IMR-90 (cell line): ENCODE data around the gene KMT5C. TPM values are rescaled to one million over a fixed set of nuclear protein-coding genes. Genes with fewer than 3 reads are reported as not detected.

Experiments used
- ATAC-seq: fragments of 200-7000 bp; cut with Tn5 transposase; 2 replicates; pipeline ENCODE4 v1.9.1; 2020; ENCODE audit warnings: low read depth, mild to moderate bottlenecking, moderate library complexity
- BruUV-seq: library from RNA; stranded (reverse); fragments of 400-500 nt; replicated peaks from 2 replicates; lab custom pipeline; 2021; lab: Mats Ljungman, UMichigan
- CTCF ChIA-PET: fragments of 300-600 bp; formaldehyde crosslinking; extraction: SDS; loops from one replicate; lab custom pipeline; 2021; ENCODE audit warnings: antibody characterized with exemption; lab: Yijun Ruan, JAX
- POLR2A ChIA-PET: fragments of 300-600 bp; sonication (Branson Sonifier 250); formaldehyde crosslinking; loops from one replicate; lab custom pipeline; 2022; ENCODE audit warnings: antibody characterized with exemption; ENCODE audit not compliant: unreplicated experiment; lab: Charles Lee
- DNase-seq: peaks from one replicate; pipeline ENCODE4 v3.0.0; 2013
- H2AFZ ChIP-seq: replicated peaks from 2 replicates; pipeline ENCODE3; 2013; ENCODE audit warnings: low read length, mild to moderate bottlenecking; ENCODE audit not compliant: poor library complexity
- H2AK5ac ChIP-seq: 2 replicates; pipeline ENCODE4 v1.6.1; 2013; ENCODE audit warnings: low read depth, low read length, inconsistent platforms
- H2AK9ac ChIP-seq: replicated peaks from 2 replicates; pipeline ENCODE3; 2013; ENCODE audit warnings: mild to moderate bottlenecking, low read depth, low read length, moderate library complexity; ENCODE audit not compliant: poor library complexity
- H2BK120ac ChIP-seq: 2 replicates; pipeline ENCODE4 v1.6.1; 2013; ENCODE audit warnings: low read depth, low read length, inconsistent platforms
- H2BK15ac ChIP-seq: 3 replicates; pipeline ENCODE4 v1.6.1; 2013; ENCODE audit warnings: low read depth, low read length, inconsistent platforms
- H2BK20ac ChIP-seq: 2 replicates; pipeline ENCODE4 v1.6.1; 2013; ENCODE audit warnings: low read depth, mild to moderate bottlenecking, inconsistent platforms, low read length, moderate library complexity
- H2BK5ac ChIP-seq: 2 replicates; pipeline ENCODE4 v1.6.1; 2013; ENCODE audit warnings: mild to moderate bottlenecking, low read depth, low read length, inconsistent platforms; ENCODE audit not compliant: poor library complexity, severe bottlenecking
- H3K14ac ChIP-seq: replicated peaks from 2 replicates; pipeline ENCODE4 v1.6.1; 2013; ENCODE audit warnings: low read depth, low read length, inconsistent platforms
- H3K18ac ChIP-seq: 2 replicates; pipeline ENCODE4 v1.6.1; 2013; ENCODE audit warnings: low read depth, low read length, control low read depth
- H3K23ac ChIP-seq: 2 replicates; pipeline ENCODE4 v1.6.1; 2013; ENCODE audit warnings: low read depth, low read length, inconsistent platforms
- H3K27ac ChIP-seq: 2 replicates; pipeline ENCODE4 v1.5.1; 2013; ENCODE audit warnings: mild to moderate bottlenecking, control low read depth, low read length; ENCODE audit not compliant: insufficient read depth
- H3K27me3 ChIP-seq: 2 replicates; pipeline ENCODE4 v1.6.1; 2013; ENCODE audit warnings: low read length; ENCODE audit not compliant: control insufficient read depth, insufficient read depth
- H3K36me3 ChIP-seq: 2 replicates; pipeline ENCODE4 v1.6.1; 2013; ENCODE audit warnings: low read length, mixed read lengths; ENCODE audit not compliant: control insufficient read depth, insufficient read depth
- H3K4ac ChIP-seq: 2 replicates; pipeline ENCODE4 v1.6.1; 2013; ENCODE audit warnings: low read depth, low read length, inconsistent platforms
- H3K4me1 ChIP-seq: 2 replicates; pipeline ENCODE4 v1.6.1; 2013; ENCODE audit warnings: low read length, mixed read lengths; ENCODE audit not compliant: control insufficient read depth, insufficient read depth
- H3K4me2 ChIP-seq: 2 replicates; pipeline ENCODE4 v1.6.1; 2013; ENCODE audit warnings: low read depth, mild to moderate bottlenecking, control low read depth, low read length, moderate library complexity
- H3K4me3 ChIP-seq: 2 replicates; pipeline ENCODE4 v1.5.1; 2013; ENCODE audit warnings: low read depth, mild to moderate bottlenecking, control low read depth, low read length, moderate library complexity; ENCODE audit not compliant: insufficient read depth
- H3K56ac ChIP-seq: 2 replicates; pipeline ENCODE4 v1.6.1; 2013; ENCODE audit warnings: low read length, inconsistent platforms; ENCODE audit not compliant: insufficient read depth; ENCODE audit errors: extremely low read depth
- H3K79me1 ChIP-seq, 2 experiments: 2 replicates each; pipeline ENCODE4 v1.6.1; 2013; ENCODE audit warnings: low read length in 2 of 2, inconsistent platforms in 1 of 2, low read depth in 1 of 2
- H3K9ac ChIP-seq: 2 replicates; pipeline ENCODE4 v1.6.1; 2013; ENCODE audit warnings: low read depth, low read length, control low read depth
- H3K9me1 ChIP-seq: 2 replicates; pipeline ENCODE4 v1.6.1; 2013; ENCODE audit warnings: low read length, inconsistent platforms; ENCODE audit not compliant: insufficient read depth
- H3K9me3 ChIP-seq: 2 replicates; pipeline ENCODE4 v1.6.1; 2013; ENCODE audit warnings: low read length; ENCODE audit not compliant: control insufficient read depth, insufficient read depth
- H4K20me1 ChIP-seq: 2 replicates; pipeline ENCODE4 v1.6.1; 2013; ENCODE audit warnings: low read length, inconsistent platforms; ENCODE audit not compliant: insufficient read depth
- H4K5ac ChIP-seq: 2 replicates; pipeline ENCODE4 v1.6.1; 2013; ENCODE audit warnings: mild to moderate bottlenecking, low read depth, low read length, control low read depth
- H4K8ac ChIP-seq, 2 experiments: 2 replicates each; pipeline ENCODE4 v1.6.1; 2013; ENCODE audit warnings: low read depth in 2 of 2, low read length in 2 of 2, control low read depth in 1 of 2, inconsistent platforms in 1 of 2
- H4K91ac ChIP-seq: 2 replicates; pipeline ENCODE4 v1.6.1; 2013; ENCODE audit warnings: low read depth, low read length, inconsistent platforms; ENCODE audit not compliant: insufficient read depth
- BHLHE40 ChIP-seq: fragments of 150-350 bp; IDR thresholded peaks from 2 replicates; pipeline ENCODE4 v1.6.1; 2016; ENCODE audit warnings: mild to moderate bottlenecking, low read depth, low read length
- MXI1 ChIP-seq: IDR thresholded peaks from 2 replicates; pipeline ENCODE4 v1.6.1; 2012; ENCODE audit warnings: low read depth, mild to moderate bottlenecking, low read length, moderate library complexity, borderline replicate concordance
- WGBS, 2 experiments: methylation state at CpG; one replicate each; pipeline versions ENCODE4 v1.1.5 to v1.1.7; 2013; ENCODE audit warnings: missing lambda C conversion rate in 2 of 2; ENCODE audit not compliant: insufficient read length in 1 of 2; ENCODE audit errors: extremely low coverage in 2 of 2; 5-methylcytosine and 5-hydroxymethylcytosine counted together
- dilution Hi-C: fragments of 300-500 bp; cut with HindIII; formaldehyde crosslinking; loops from one replicate; pipeline ENCODE4 v1.14.3; 2018; ENCODE audit warnings: low sequenced_read_pairs; ENCODE audit not compliant: unreplicated experiment
- in situ Hi-C: fragments of 300-500 bp; cut with MboI; formaldehyde crosslinking; loops from 3 replicates; pipeline ENCODE4 v1.14.3; 2019; ENCODE audit warnings: low sequenced_read_pairs, inconsistent platforms, mixed read lengths
- intact Hi-C: fragments of 100-400 bp; cut with micrococcal nuclease; formaldehyde crosslinking; loops from 2 replicates; pipeline ENCODE4 v1.10.0; 2022
- polyA plus RNA-seq, 3 experiments: library from polyadenylated mRNA; depleted of rRNA; stranded (reverse); fragments of >200 nt; gene quantifications; 2 replicates each; pipeline ENCODE4 v1.2.3, GENCODE V29; 2012; ENCODE audit warnings: low replicate concordance in 1 of 3
- total RNA-seq: library from RNA; depleted of rRNA; stranded (reverse); fragments of >200 nt; gene quantifications from 2 replicates; pipeline ENCODE4 v1.2.3, GENCODE V29; 2012

The KMT5C gene
- total and polyA plus RNA-seq, 2 of the 4 experiments (the other 2 are of a cell fraction) = 1.8 to 5.9 TPM

GRCh38 chr19:55353803-55354697, 14.4 kb downstream of the KMT5C start:
- Histone ChIP-seq H3K14ac (no peak overlapping the region; the same call in 1 of the 2 replicates), H3K9me3 (no peaks in the 10 kb centered on the region), H2BK5ac (no peak overlapping the region), H3K4me2 (peak overlapping the region; percentile 86), H3K4ac (no peak overlapping the region), H2AK9ac (no peak overlapping the region), H3K4me1 (peaks cover 5% of the 10 kb centered on the region; the same call in 1 of the 2 replicates), H2AK5ac (no peak overlapping the region), H4K5ac (no peak overlapping the region), H3K4me3 (peak overlapping the region; percentile 65), H3K79me1 (no peaks in the 10 kb centered on the region), H3K23ac (no peak overlapping the region), H2BK120ac (no peak overlapping the region), H4K91ac (peak overlapping the region; percentile 34; the same call in 1 of the 2 replicates), H2BK15ac (no peak overlapping the region; the same call in 2 of the 3 replicates), H4K20me1 (peaks cover 7% of the 10 kb centered on the region; the same call in 1 of the 2 replicates), H4K8ac (peak overlapping the region in 1 of 2 experiments; percentile 50; a peak in 1 of 4 replicates), H3K56ac (no peak overlapping the region), H3K27me3 (peaks cover 43% of the 10 kb centered on the region), H3K9ac (0 out of 2 replicates have a peak overlapping the region, but pooled peaks have one; percentile 7), H3K18ac (no peak overlapping the region; the same call in 1 of the 2 replicates), H3K36me3 (no peaks in the 10 kb centered on the region), H3K27ac (peak overlapping the region; percentile 21; the same call in 1 of the 2 replicates), H2BK20ac (no peak overlapping the region), H2AFZ (peak overlapping the region; percentile 93), H3K9me1 (no peaks in the 10 kb centered on the region)
- no peak for TF ChIP-seq BHLHE40
- TF ChIP-seq MXI1 = 0 out of 2 replicates have a peak, but pooled peaks have one; percentile 15
- dilution Hi-C loops = no loop called here
- intact Hi-C loops = no loop called here
- ChIA-PET POLR2A (no interaction called here), CTCF (no interaction called here)
- WGBS, 2 experiments = 0% methylated on average over 23 of the region's 72 CpGs; no CpG with 5 or more reads in 1 of the 2 experiments
- ATAC-seq = peak; percentile 99
- no TSS peak for BruUV-seq
- peak; percentile 43 for DNase-seq
- in situ Hi-C loops = no loop called here
